ENCODE data around the gene C2CD5. TPM values are rescaled to one million over a fixed set of nuclear protein-coding genes. Genes with fewer than 3 reads are reported as not detected.

C2CD5 gene
- total RNA-seq, 1 donor from 2014 or later: 47.1 TPM

GRCh38 chr12:22437031-22437806 lies 107.1 kb downstream of the C2CD5 start:
- Mint-ChIP-seq H3K27ac (ENCODE audit: unreplicated experiment) (no peak overlapping the region), H3K4me3 (no peak overlapping the region)

GRCh38 chr12:22435583-22435982 lies 108.8 kb downstream of the C2CD5 start:
- H3K9me3 Mint-ChIP-seq: no peaks in the 10 kb centered on the region
- no peak for DNase-seq (ENCODE audit: low read depth, low spot score)
- H3K4me3 Mint-ChIP-seq: no peak overlapping the region
- H3K27ac Mint-ChIP-seq (ENCODE audit: unreplicated experiment): no peak overlapping the region
- peaks cover 8% of the 10 kb centered on the region for H3K4me1 Mint-ChIP-seq
- no peaks in the 10 kb centered on the region for H3K27me3 Mint-ChIP-seq (ENCODE audit: low read depth)
- H3K36me3 Mint-ChIP-seq (ENCODE audit: low read depth): no peaks in the 10 kb centered on the region
- no peak for TF ChIP-seq CTCF (conservative IDR thresholded peaks at IDR 0.05)

More at GRCh38 chr12:22437031-22437806, 107.1 kb downstream of the C2CD5 start:
- TF ChIP-seq CTCF (conservative IDR thresholded peaks at IDR 0.05): no peak
- Mint-ChIP-seq H3K27me3 (ENCODE audit: low read depth) (peaks cover 7% of the 10 kb centered on the region), H3K9me3 (peaks cover 3% of the 10 kb centered on the region), H3K4me1 (peaks cover 8% of the 10 kb centered on the region), H3K36me3 (ENCODE audit: low read depth) (no peaks in the 10 kb centered on the region)
- peak; percentile 3 for DNase-seq (ENCODE audit: low read depth, low spot score)

DNA sequence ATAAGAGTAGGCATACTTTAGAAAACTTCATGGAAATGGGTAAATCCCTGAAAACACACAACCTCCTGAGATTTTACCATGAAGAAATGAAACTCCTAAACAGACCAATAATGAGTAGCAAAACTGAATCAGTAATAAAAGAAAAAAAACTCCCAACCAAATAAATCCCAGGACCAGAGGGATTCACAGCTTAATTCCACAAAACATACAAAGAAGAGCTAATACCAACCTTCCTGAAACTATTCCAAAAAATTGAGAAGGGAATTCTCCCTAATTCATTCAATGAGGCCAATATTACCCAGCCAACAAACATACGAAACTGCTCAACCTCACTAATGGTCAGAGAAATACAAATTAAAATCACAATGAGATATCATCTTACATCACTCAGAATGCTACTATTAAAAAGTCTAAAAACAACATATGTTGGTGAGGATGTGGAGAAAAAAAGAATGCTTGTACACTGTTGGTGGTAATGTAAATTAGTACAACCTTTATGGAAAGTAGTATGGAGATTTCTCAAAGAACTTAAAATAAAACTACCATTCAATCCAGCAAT lies 112.6 kb downstream of the C2CD5 start:
- Mint-ChIP-seq H3K36me3 (ENCODE audit: low read depth) (no peaks in the 10 kb centered on the region), H3K9me3 (no peaks in the 10 kb centered on the region), H3K4me1 (peaks cover 3% of the 10 kb centered on the region), H3K27me3 (ENCODE audit: low read depth) (no peaks in the 10 kb centered on the region), H3K27ac (ENCODE audit: unreplicated experiment) (no peak overlapping the region), H3K4me3 (no peak overlapping the region)
- no peak for DNase-seq (ENCODE audit: low read depth, low spot score)
- no peak for TF ChIP-seq CTCF (conservative IDR thresholded peaks at IDR 0.05)

DNA sequence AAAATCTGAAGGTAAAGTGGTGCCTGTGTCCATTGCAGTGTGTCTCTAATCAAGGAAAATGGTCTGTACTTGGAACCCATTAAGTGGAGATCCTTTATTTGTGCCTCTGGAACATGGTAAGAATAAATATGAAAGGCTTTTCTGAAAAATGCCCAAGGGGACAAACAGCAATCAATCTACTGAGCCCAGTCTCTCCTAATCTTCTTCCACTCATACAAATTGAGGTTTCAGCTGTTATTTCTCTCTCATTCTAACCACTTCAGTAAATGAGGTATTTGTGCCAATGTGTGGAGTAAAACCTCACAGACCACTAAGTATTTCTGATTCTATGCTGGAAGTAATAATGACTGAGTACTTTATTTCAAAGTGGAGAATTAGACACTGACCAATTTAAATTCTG lies 127.5 kb downstream of the C2CD5 start:
- H3K27me3 Mint-ChIP-seq (ENCODE audit: low read depth): no peaks in the 10 kb centered on the region
- H3K4me1 Mint-ChIP-seq: no peaks in the 10 kb centered on the region
- H3K27ac Mint-ChIP-seq (ENCODE audit: unreplicated experiment): no peak overlapping the region
- H3K9me3 Mint-ChIP-seq: no peaks in the 10 kb centered on the region
- no peak overlapping the region for H3K4me3 Mint-ChIP-seq
- no peak for TF ChIP-seq CTCF (conservative IDR thresholded peaks at IDR 0.05)
- no peak for DNase-seq (ENCODE audit: low read depth, low spot score)
- H3K36me3 Mint-ChIP-seq (ENCODE audit: low read depth): no peaks in the 10 kb centered on the region

DNA sequence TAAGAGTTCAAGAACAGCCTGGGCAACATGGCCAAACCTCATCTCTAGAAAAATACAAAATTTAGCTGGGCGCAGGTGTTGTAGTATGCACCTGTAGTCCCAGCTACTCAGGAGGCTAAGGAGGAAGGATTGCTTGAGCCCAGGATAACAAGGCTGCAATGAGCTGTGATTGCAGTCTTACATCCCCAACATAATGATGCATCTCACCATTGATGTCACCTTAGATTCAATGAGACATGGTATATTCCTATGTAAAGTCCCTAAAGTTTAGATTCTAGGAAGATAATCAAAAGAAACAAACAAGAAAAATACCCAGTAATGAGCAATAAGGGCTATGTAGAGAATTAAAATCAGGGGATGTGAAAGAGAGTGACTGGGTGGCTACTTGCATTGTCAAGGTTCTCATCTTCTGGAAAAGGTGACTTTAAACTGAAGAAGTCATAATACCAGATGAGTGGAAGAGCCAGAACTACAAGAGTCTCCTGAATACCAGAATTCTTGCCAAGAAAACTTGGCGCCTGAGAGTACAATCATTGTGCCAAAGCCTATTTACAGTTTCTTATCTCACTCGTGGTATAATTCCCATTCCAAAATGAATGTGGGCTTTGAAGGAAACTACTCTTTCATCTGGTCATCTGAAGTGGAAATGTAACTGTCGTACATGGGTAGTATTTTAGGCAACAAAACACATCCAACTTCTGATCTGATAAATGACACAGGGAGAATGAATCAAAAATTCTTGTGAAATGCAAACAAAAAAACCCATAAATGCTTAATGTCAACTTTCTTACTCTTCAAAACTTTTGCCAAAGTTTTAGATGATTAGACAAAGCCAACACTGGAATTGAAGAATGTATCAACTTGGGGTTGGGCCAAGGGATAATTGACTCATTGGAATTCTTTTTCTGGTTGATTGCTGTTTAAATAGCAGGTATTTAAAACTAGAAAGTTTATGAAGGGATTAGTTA lies 128.7 kb downstream of the C2CD5 start:
- TF ChIP-seq CTCF (conservative IDR thresholded peaks at IDR 0.05): no peak
- Mint-ChIP-seq H3K9me3 (no peaks in the 10 kb centered on the region), H3K27ac (ENCODE audit: unreplicated experiment) (no peak overlapping the region), H3K4me1 (no peaks in the 10 kb centered on the region), H3K4me3 (no peak overlapping the region), H3K36me3 (ENCODE audit: low read depth) (no peaks in the 10 kb centered on the region), H3K27me3 (ENCODE audit: low read depth) (no peaks in the 10 kb centered on the region)
- DNase-seq (ENCODE audit: low read depth, low spot score): no peak

All from neural crest cell (in vitro differentiated cells).